Cortex of kidney (tissue), 1 donor: ENCODE measurements around the gene RCN1.
"Not testable (repeated sequence)": the region's sequence is repeated elsewhere in the genome, so short reads cannot be mapped to it uniquely, and the experiment has no call there.

Experiments
- DNase-seq: peaks from one replicate; lab custom pipeline; 2025; lab: John Stamatoyannopoulos, UW

Gene RCN1

DNA sequence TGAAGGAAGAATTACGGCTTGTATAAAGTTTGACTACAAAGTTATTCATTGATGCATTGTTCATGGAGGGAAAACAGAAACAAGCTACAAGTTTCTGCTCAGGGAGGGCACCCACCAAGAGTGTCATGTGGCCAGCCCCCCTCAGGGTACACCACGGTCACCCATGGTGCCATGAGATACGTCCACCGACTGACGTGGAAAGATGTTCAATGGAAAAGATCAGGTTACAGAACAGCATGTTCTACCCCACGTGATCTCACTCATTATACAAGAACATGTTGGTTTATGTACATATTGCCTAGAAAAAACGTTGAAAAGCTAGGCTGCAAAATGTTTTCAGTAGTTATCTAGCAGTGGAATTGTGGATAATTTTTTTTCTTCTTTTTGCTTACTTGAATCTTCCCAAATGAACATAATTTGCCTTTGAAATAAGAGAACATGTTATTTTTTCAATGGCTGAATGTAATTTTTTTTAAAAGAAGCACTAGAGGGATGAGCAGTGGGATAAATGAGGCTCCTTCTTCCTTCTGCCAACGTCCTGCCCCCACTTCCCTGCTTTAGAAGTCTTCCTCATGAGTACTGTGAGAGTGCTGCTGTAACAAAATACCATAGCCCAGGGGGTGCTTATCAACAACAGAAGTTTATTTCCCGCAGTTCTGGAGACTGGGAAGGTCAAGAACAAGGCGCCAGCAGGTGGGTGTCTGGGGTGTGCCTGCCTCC is 22.5 kb downstream of the RCN1 start:
- DNase-seq = no peak

- no peak for DNase-seq
Observed at GRCh38 chr11:32113920-32114203, 23.0 kb downstream of the RCN1 start.

DNA sequence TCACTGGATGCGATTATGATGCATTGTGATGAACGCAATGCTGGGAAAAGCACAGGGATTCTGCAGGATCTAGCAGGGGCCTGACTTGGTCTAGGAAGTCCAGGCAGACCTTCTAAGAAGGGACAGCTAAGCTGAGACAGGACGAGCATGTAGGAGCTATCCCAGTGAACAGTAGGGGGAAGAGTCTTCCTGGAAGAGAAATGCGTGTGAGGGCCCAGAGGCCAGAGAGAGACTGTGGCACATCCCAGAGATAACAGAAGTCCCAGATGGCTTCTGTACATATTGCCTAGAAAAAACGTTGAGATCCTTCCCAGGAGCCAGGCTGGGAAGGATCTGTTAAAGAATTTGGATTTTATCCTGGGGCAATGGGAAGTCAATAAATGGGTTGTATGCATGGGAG is 24.6 kb downstream of the RCN1 start:
- no peak for DNase-seq

DNA sequence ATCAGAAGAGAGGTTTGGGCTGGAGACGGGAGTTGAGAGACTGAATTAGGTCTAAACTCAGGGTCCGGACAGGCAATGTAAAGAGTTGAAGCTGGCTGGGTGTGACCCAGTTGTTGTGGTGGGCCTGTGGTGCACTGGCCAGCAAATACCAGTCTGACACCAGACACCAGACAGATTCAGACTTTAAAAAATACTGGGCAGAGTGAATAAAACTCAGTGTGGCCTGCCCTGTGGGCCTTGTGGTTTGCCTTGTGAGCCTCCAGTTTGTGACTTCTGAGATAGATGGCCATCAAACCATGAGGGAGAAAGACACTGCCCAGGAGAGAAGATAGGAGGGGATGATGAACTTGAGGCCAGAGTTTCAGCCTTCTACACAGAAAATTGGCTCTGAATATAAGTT is 25.8 kb downstream of the RCN1 start:
- DNase-seq = no peak

GRCh38 chr11:32118025-32118974 is 27.4 kb downstream of the RCN1 start:
- no peak for DNase-seq

DNA sequence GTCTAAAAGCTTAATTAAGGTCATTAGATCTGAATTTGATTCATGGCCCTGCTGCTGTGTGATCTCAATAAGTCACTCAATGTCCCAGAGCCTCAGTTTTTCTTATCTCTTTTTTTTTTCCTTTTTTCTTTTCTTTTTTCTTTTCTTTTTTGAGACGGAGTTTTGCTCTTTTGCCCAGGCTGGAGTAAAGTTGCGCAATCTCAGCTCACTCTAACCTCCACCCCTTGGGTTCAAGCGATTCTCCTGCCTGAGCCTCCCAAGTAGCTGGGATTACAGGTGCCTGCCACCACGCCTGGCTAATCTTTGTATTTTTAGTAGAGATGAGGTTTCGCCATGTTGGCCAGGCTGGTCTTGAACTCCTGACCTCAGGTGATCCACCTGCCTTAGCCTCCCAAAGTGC is 28.3 kb downstream of the RCN1 start:
- not testable (repeated sequence) for DNase-seq

- DNase-seq = no peak
Observed at GRCh38 chr11:32121012-32121411, 30.1 kb downstream of the RCN1 start.

- no peak for DNase-seq
Observed at GRCh38 chr11:32122200-32122599, 31.3 kb downstream of the RCN1 start.

DNA sequence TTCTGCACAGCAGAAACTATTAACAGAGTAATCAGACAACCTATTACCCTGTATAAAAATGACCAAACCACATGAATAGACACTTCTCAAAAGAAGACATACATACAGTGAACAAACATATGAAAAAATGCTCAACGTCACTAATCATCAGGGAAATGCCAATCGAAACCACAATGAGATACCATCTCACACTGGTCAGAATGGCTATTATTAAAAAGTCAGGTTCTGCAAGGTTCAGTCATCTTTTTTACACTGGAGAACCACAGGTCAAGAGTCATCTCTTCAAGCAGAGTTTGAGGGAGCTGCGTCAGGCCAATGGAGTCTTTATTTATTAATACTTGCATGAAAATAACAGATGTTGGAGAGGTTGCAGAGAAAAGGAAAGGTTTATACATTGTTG is 40.4 kb downstream of the RCN1 start:
- DNase-seq = no peak

DNA sequence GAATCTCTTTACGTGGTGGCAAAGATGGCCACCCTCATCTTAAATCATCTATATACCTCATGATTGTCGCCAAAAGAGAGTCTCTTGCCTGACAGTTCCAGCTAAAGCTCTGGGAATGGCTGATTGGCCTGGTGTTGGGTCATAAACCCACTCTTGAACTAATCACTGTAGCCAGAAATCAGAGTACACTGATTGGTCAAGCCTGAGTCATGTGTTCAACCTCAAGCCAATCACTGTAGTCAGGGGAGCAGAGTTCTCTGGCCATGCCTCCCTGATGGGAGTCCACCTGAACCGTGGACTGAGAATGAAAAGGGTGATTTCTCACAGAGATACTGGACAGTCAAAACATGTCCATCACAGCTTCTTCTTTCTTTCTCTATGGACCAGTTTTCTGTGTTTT is 45.8 kb downstream of the RCN1 start:
- no peak for DNase-seq

- no peak for DNase-seq
Observed at GRCh38 chr11:32137263-32137662, 46.4 kb downstream of the RCN1 start.

DNA sequence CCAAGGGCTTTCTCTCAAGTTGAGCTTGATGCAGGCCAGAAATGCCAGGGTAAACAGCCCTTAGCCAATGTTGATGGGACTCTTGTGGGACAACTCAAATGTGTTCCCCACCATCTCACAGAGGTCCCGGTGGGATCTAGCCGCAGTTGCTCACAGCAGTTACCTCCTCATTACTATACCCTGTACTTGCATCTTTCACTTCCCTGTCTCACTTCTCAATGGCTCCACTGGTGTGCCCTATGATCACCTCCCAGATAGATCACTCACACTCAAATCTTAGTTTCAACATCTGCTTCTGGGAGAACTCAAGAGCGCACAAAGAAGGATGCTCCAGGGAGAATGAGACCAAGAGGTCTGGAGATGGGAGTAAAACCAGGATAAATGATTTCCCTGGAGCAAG is 47.0 kb downstream of the RCN1 start:
- no peak for DNase-seq

DNA sequence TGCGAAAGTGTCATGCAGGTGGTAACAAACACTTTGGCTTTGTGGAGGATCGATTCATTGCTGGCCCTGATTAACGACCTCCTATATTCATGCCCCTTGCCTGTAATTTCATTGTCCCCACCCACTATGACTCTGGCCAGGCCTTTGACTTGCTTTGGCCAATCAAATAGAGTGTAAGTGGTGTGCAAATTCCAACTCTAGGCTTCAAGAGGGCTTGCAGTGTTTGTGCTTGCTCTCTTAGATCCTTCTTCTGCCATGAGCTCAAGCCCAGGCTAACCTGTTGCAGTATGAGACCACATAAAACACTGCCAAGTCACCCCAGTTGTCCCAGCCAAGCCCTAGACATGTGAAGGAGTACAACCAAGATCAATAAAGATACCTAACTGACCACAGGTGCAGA is 48.0 kb downstream of the RCN1 start:
- DNase-seq = no peak

- DNase-seq = no peak
Observed at GRCh38 chr11:32139896-32140520, 49.1 kb downstream of the RCN1 start.

- no peak for DNase-seq
Observed at GRCh38 chr11:32141745-32142546, 51.1 kb downstream of the RCN1 start.

GRCh38 chr11:32143378-32143777 is 52.5 kb downstream of the RCN1 start:
- no peak for DNase-seq

- DNase-seq = no peak
Observed at GRCh38 chr11:32145282-32145681, 54.4 kb downstream of the RCN1 start.

GRCh38 chr11:32148895-32149294 is 58.0 kb downstream of the RCN1 start:
- no peak for DNase-seq

- DNase-seq = no peak
Observed at GRCh38 chr11:32149748-32150147, 58.9 kb downstream of the RCN1 start.

GRCh38 chr11:32151027-32151426 is 60.2 kb downstream of the RCN1 start:
- no peak for DNase-seq

- DNase-seq = no peak
Observed at GRCh38 chr11:32152216-32152615, 61.3 kb downstream of the RCN1 start.

DNA sequence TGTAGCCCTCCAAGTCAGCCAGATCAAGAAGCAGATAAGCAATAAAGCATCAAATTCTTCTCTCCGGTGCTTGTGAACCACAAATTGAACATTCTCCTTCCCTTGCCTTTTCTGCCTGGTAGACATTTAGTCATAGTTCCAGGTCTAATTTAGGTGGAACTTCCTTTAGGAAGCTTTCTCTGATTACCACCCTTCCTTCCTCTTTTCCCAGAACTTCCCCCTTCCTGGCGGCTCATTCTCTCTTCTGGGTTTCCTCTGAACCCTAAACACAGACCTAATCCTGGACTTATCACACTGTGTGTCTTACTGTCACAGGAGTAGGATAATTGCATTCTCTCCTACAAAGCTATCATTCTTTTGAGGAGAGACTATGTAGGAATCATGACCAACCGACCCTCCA is 61.9 kb downstream of the RCN1 start:
- DNase-seq = no peak
